Gastrocnemius medialis (tissue), 4 donors: Measurements from ENCODE around the gene FOSB. TPM values are rescaled to one million over a fixed set of nuclear protein-coding genes. Genes with fewer than 3 reads are reported as not detected.
A peak's percentile ranks its signal among the peaks of the same experiment; 100 is the strongest.

Experiments
- ATAC-seq, 2 donors: fragments of 150-250 bp; one replicate each; pipeline ENCODE4 v1.9.1; 2016
- DNase-seq, 2 donors: peaks; one replicate each; pipeline ENCODE4 v3.0.0-alpha.2; 2019
- H3K27ac ChIP-seq, 4 donors: fragments of 200-600 bp; sonication (generic); 1 replicate in 1 of 4; 2 replicates in 3 of 4; pipeline ENCODE4 v1.5.1; 2016 to 2018; ENCODE audit warnings: mild to moderate bottlenecking in 2 of 4, moderate library complexity in 1 of 4
- H3K27me3 ChIP-seq, 3 donors: fragments of 200-600 bp; sonication (generic) in 2 of 3; 1 replicate in 1 of 3; 2 replicates in 2 of 3; pipeline versions ENCODE4 v1.5.1 to v1.6.0; 2016 to 2019; ENCODE audit warnings: mild to moderate bottlenecking in 1 of 3, moderate library complexity in 1 of 3
- H3K36me3 ChIP-seq, 2 donors: fragments of 200-600 bp; sonication (generic) in 1 of 2; one replicate each; pipeline ENCODE4 v1.5.1; 2017 to 2018
- H3K4me1 ChIP-seq, 2 donors: fragments of 200-600 bp; sonication (generic) in 1 of 2; one replicate each; pipeline ENCODE4 v1.5.1; 2016 to 2017; ENCODE audit warnings: mild to moderate bottlenecking in 2 of 2
- H3K4me3 ChIP-seq, 4 donors: fragments of 200-600 bp; sonication (generic) in 3 of 4; 1 replicate in 1 of 4; 2 replicates in 3 of 4; pipeline ENCODE4 v1.5.1; 2016 to 2019; ENCODE audit warnings: mild to moderate bottlenecking in 2 of 4
- H3K9me3 ChIP-seq, 3 donors: fragments of 200-600 bp; sonication (generic) in 2 of 3; 1 replicate in 1 of 3; 2 replicates in 2 of 3; pipeline ENCODE4 v1.5.1; 2016 to 2019
- POLR2A ChIP-seq, 2 donors: fragments of 450-650 bp; IDR thresholded peaks; one replicate each; pipeline ENCODE4 v1.6.1; 2017; ENCODE audit warnings: antibody characterized with exemption in 2 of 2, mild to moderate bottlenecking in 2 of 2, moderate library complexity in 2 of 2
- in situ Hi-C, 4 donors: fragments of 200-750 bp; cut with MboI; loops; one replicate each; pipeline versions ENCODE4 v1.15.0 to v1.8.0; 2017; ENCODE audit warnings: low sequenced_read_pairs in 4 of 4
- intact Hi-C: fragments of 100-400 bp; cut with DNase I; formaldehyde crosslinking; loops from one replicate; pipeline ENCODE4 v1.15.1; 2023; ENCODE audit warnings: low total_unique reads
- total RNA-seq, 4 donors: library from RNA; depleted of rRNA; stranded (reverse); fragments of >200 nt; gene quantifications; one replicate each; pipeline versions ENCODE4 v1.1.0 to v1.2.3, GENCODE V29; 2016
- TF ChIP-seq, protein P1 (sequence below), 5 experiments: fragments of 450-650 bp in 3 of 5; fragments of 200-600 bp in 2 of 5; sonication (generic) in 2 of 5; IDR thresholded peaks in 4 of 5; conservative IDR thresholded peaks in 1 of 5; 1 replicate in 4 of 5; 2 replicates in 1 of 5; pipeline ENCODE4 v1.5.1; 2016 to 2019; ENCODE audit warnings: antibody characterized with exemption in 5 of 5, mild to moderate bottlenecking in 3 of 5, moderate library complexity in 3 of 5

Gene FOSB
- total RNA-seq, 4 donors from 2014 or later = 0.17 to 1.8 (median 1.6) TPM; not detected in 1

DNA sequence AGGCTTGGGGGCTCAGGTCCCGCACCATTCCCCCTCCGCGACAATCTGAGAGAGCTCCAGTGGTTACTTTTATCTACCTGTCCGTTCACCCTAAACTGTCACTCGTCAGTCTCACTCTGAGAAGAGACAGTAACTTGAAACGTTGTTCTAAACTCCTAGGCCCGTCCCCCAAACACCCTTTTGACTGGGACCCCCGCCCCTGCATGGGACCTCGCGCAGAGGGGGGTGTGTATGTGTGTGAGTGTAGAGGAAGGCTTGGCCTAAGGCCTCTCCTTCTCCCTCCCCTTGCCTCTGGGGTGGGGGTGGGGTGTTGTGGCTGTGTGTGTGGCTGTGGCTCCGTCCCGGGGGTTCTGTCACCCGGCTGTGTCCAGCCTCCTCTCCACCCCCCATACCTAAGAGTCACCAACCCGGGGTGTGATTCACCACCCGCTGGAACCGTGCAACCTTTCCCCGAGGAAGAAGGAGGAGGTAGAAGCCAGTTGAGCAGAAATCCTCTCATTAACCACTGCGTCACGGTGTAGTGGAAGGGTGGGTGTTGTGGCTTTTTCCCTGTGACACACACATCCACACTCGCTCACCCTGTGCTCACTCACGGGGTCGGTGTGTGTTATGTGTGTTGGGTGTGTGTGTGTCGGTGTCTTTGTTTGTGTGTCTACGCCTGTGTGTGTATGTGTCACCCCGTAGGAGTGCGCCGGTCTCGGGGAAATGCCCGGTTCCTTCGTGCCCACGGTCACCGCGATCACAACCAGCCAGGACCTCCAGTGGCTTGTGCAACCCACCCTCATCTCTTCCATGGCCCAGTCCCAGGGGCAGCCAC lies 2.4 kb downstream of the FOSB start:
- intact Hi-C loops (loop anchor here (1.0 kb wide), 1 partner anchor 27 kb away; no protein-coding TSS in a partner anchor), in situ Hi-C loops (no loop called here)
- TF ChIP-seq POLR2A (IDR thresholded peaks at IDR 0.05) = no peak
- TF ChIP-seq, protein P1, sequence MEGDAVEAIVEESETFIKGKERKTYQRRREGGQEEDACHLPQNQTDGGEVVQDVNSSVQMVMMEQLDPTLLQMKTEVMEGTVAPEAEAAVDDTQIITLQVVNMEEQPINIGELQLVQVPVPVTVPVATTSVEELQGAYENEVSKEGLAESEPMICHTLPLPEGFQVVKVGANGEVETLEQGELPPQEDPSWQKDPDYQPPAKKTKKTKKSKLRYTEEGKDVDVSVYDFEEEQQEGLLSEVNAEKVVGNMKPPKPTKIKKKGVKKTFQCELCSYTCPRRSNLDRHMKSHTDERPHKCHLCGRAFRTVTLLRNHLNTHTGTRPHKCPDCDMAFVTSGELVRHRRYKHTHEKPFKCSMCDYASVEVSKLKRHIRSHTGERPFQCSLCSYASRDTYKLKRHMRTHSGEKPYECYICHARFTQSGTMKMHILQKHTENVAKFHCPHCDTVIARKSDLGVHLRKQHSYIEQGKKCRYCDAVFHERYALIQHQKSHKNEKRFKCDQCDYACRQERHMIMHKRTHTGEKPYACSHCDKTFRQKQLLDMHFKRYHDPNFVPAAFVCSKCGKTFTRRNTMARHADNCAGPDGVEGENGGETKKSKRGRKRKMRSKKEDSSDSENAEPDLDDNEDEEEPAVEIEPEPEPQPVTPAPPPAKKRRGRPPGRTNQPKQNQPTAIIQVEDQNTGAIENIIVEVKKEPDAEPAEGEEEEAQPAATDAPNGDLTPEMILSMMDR (IDR thresholded peaks at IDR 0.05 in 4 of 5, conservative IDR thresholded peaks at IDR 0.05 in 1 of 5) = no peak
- H3K27ac ChIP-seq = peak overlapping the region; percentile 90 to 98 (median 94)
- ATAC-seq (no peak), DNase-seq (peak in 1 of 2 donors; percentile 45)
- peaks cover 20 to 22% of the 10 kb centered on the region in 2 donors for H3K4me1 ChIP-seq
- H3K9me3 ChIP-seq = no peaks in the 10 kb centered on the region
- peak overlapping the region; percentile 64 to 84 (median 79) for H3K4me3 ChIP-seq
- H3K27me3 ChIP-seq = no peaks in the 10 kb centered on the region
- no peaks in the 10 kb centered on the region for H3K36me3 ChIP-seq

DNA sequence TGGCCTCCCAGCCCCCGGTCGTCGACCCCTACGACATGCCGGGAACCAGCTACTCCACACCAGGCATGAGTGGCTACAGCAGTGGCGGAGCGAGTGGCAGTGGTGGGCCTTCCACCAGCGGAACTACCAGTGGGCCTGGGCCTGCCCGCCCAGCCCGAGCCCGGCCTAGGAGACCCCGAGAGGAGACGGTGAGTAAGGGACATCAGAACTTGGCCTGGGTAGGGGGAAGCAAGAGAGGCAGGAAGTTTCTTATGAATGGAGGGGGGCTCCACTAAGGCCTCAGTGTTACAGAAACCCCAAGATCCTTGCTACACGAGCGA lies 2.9 kb downstream of the FOSB start:
- in situ Hi-C loops = no loop called here
- DNase-seq (no peak), ATAC-seq (no peak)
- Histone ChIP-seq H3K4me3 (no peak overlapping the region), H3K27ac (peak overlapping the region in 1 of 4 donors; percentile 98), H3K9me3 (no peaks in the 10 kb centered on the region), H3K36me3 (no peaks in the 10 kb centered on the region), H3K4me1 (peaks cover 20 to 22% of the 10 kb centered on the region in 2 donors), H3K27me3 (no peaks in the 10 kb centered on the region)
- intact Hi-C loops = no loop called here
- TF ChIP-seq, protein P1 (IDR thresholded peaks at IDR 0.05 in 4 of 5, conservative IDR thresholded peaks at IDR 0.05 in 1 of 5) = no peak
- no peak for TF ChIP-seq POLR2A (IDR thresholded peaks at IDR 0.05)

DNA sequence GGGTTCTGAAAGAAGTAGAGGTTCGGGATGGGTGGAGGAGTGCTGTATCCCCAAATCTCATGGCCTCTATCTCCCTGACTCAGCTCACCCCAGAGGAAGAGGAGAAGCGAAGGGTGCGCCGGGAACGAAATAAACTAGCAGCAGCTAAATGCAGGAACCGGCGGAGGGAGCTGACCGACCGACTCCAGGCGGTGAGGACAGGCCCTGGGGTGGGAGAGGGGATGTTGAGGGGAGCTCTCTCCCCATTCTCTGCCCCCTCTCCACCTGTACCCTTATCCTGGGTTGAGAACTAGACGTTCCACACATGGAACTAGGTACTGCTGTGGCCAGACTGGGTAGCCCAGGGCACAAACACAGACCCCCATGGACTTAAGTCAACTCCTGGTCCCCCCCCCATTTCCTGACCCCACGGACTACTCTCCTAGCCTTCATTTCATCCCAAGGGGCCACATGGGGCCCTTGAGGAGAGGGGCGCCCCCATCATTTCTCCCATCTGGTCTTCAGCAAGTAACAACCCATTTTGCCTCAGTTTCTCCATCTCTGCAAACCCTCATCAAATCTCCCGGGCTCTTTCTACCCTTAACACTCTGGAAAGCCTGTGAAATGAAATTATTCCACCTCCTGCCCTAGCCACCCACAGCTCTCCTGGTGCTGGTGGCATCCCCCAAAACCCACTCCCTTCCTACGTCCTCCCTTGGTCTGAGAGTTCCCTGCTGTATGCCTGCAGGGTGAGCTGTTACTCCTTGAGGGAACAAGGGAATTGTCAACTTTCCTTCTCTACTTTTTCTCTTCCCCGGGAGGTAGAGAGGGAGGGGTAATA lies 3.5 kb downstream of the FOSB start:
- no peaks in the 10 kb centered on the region for H3K27me3 ChIP-seq
- in situ Hi-C loops = no loop called here
- no peak overlapping the region for H3K27ac ChIP-seq

DNA sequence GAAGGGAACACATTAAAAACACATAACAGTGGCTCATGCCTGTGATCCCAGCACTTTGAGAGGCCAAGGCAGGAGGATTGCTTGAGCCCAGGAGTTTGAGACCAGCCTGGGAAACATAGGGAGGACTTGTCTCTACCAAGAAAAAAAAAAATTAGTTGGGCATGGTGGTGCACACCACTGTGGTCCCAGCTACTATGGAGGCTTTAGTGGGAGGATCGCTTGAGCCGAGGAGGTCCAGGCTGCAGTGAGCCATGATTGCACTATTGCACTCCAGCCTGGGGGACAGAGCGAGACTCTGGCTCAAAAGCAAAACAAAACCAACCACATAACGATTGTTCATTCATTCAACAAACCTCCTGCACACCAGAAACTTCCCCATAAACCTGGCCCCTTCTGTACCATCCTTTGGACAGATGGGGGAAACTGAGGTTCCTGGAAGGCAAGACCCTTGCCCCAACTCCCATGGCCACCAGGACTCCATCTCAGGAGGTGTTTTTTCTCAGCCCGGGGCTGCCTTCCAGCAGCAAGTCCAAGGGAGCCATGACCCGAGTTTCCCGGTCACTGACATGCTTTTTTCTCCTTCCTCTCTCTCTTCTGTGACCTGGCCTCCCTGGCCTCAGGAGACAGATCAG lies 4.3 kb downstream of the FOSB start:
- H3K4me1 ChIP-seq = peaks cover 16 to 19% of the 10 kb centered on the region in 2 donors
- no peaks in the 10 kb centered on the region for H3K36me3 ChIP-seq
- intact Hi-C loops (no loop called here), in situ Hi-C loops (no loop called here)
- no peak for ATAC-seq
- H3K27me3 ChIP-seq = no peaks in the 10 kb centered on the region
- no peak for TF ChIP-seq POLR2A (IDR thresholded peaks at IDR 0.05)
- TF ChIP-seq, protein P1 (IDR thresholded peaks at IDR 0.05 in 4 of 5, conservative IDR thresholded peaks at IDR 0.05 in 1 of 5) = no peak
- DNase-seq = no peak
- peak overlapping the region in 1 of 4 donors; percentile 27 for H3K27ac ChIP-seq
- no peak overlapping the region for H3K4me3 ChIP-seq
- no peaks in the 10 kb centered on the region for H3K9me3 ChIP-seq

More for the DNA sequence above, 3.5 kb downstream of the FOSB start:
- Histone ChIP-seq H3K4me3 (no peak overlapping the region), H3K36me3 (no peaks in the 10 kb centered on the region), H3K4me1 (peaks cover 20 to 22% of the 10 kb centered on the region in 2 donors), H3K9me3 (no peaks in the 10 kb centered on the region)
- TF ChIP-seq, protein P1 (IDR thresholded peaks at IDR 0.05 in 4 of 5, conservative IDR thresholded peaks at IDR 0.05 in 1 of 5) = no peak
- no peak for TF ChIP-seq POLR2A (IDR thresholded peaks at IDR 0.05)
- DNase-seq = no peak
- intact Hi-C loops = no loop called here
- ATAC-seq = no peak
